Kidney (tissue), 14 donors: ENCODE results near the gene NT5DC1. TPM values are rescaled to one million over a fixed set of nuclear protein-coding genes. Genes with fewer than 3 reads are reported as not detected.
"Not testable (repeated sequence)": the region's sequence is repeated elsewhere in the genome, so short reads cannot be mapped to it uniquely, and the experiment has no call there.

ENCODE experiments used
- DNase-seq, 5 donors: peaks; one replicate each; pipeline ENCODE4 v3.0.0-alpha.2; 2013 to 2020
- FAIRE-seq: peaks from 2 replicates; lab custom pipeline; 2012; peaks lifted over from hg19 to GRCh38; lab: Jason Lieb, UNC
- H3K27ac ChIP-seq, 2 donors: one replicate each; pipeline ENCODE4 v1.7.0; 2013; ENCODE audit warnings: low read depth in 2 of 2, low read length in 2 of 2, inconsistent platforms in 1 of 2
- H3K27me3 ChIP-seq: one replicate; pipeline ENCODE4 v1.7.1; 2013; ENCODE audit warnings: low read length, inconsistent platforms; ENCODE audit not compliant: control insufficient read depth, insufficient read depth
- H3K36me3 ChIP-seq, 3 donors: one replicate each; pipeline versions ENCODE4 v1.7.0 to v1.7.1; 2013; ENCODE audit warnings: low read length in 3 of 3, control low read depth in 1 of 3, inconsistent platforms in 1 of 3; ENCODE audit not compliant: insufficient read depth in 3 of 3, control insufficient read depth in 2 of 3
- H3K4me1 ChIP-seq, 3 donors: one replicate each; pipeline versions ENCODE4 v1.7.0 to v1.7.1; 2013; ENCODE audit warnings: low read length in 3 of 3, inconsistent platforms in 1 of 3, low read depth in 1 of 3; ENCODE audit not compliant: control insufficient read depth in 2 of 3, insufficient read depth in 2 of 3
- H3K4me3 ChIP-seq, 3 donors: one replicate each; pipeline versions ENCODE4 v1.7.0 to v1.8.1; 2013; ENCODE audit warnings: low read length in 3 of 3, control low read depth in 1 of 3, inconsistent platforms in 1 of 3
- H3K9ac ChIP-seq, 3 donors: one replicate each; pipeline versions ENCODE4 v1.7.0 to v1.7.1; 2013; ENCODE audit warnings: low read length in 3 of 3, control low read depth in 1 of 3, inconsistent platforms in 1 of 3
- H3K9me3 ChIP-seq, 3 donors: one replicate each; pipeline versions ENCODE4 v1.7.0 to v1.7.1; 2013; ENCODE audit warnings: low read length in 3 of 3, control low read depth in 1 of 3, inconsistent platforms in 1 of 3; ENCODE audit not compliant: control insufficient read depth in 2 of 3, insufficient read depth in 1 of 3
- CTCF ChIP-seq: IDR thresholded peaks from 3 replicates; pipeline ENCODE4 v1.5.1; 2012; ENCODE audit warnings: mild to moderate bottlenecking, moderate library complexity, borderline replicate concordance; ENCODE audit not compliant: insufficient read depth; ENCODE audit errors: extremely low read depth
- intact Hi-C: fragments of 100-400 bp; cut with DNase I; formaldehyde crosslinking; loops from one replicate; pipeline ENCODE4 v1.11.1; 2022
- polyA plus RNA-seq: library from polyadenylated mRNA; stranded (reverse); fragments of 350-450 nt; fragmentation: Illumina TruSeq; extraction: RNeasy Lipid Tissue Mini Kit (QIAGEN cat#74804); gene quantifications from one replicate; pipeline ENCODE4 v1.2.3, GENCODE V29; 2014; ENCODE audit warnings: low read depth, low replicate concordance; ENCODE audit not compliant: insufficient read depth
- total RNA-seq: library from RNA; stranded (reverse); fragmentation: NEBNext Ultra II Directional; extraction: Animal tissue kit (Norgen Biotek cat#: 25700); gene quantifications from one replicate; pipeline ENCODE4 v1.2.1, GENCODE V29; 2021
- donor health status: control.
- donor health status: control.
- donor health status: control.
- donor health status: control.
- donor health status: control.
- donor health status: DM: yes; HTN: yes; CAD: no.
- donor health status: Normal renal cell carcinoma (clear cell type).

The NT5DC1 gene
- total and polyA plus RNA-seq, 2 donors from 2014 or later, result 34.8 to 41.7 TPM

GRCh38 chr6:116282698-116283097 lies 182.0 kb downstream of the NT5DC1 start:
- no peak for FAIRE-seq
- TF ChIP-seq CTCF, result no peak
- Histone ChIP-seq H3K27me3 (no peaks in the 10 kb centered on the region), H3K4me3 (no peak overlapping the region), H3K9ac (no peak overlapping the region), H3K27ac (no peak overlapping the region), H3K4me1 (peaks cover 0 to 15% (median 10%) of the 10 kb centered on the region in 3 donors), H3K9me3 (no peaks in the 10 kb centered on the region), H3K36me3 (peaks cover 0 to 7% (median 2%) of the 10 kb centered on the region in 3 donors)
- DNase-seq, result no peak
- intact Hi-C loops, result loop anchor here (10.0 kb wide), 1 partner anchor 282 kb away; no protein-coding TSS in a partner anchor

GRCh38 chr6:116283191-116283590 lies 182.5 kb downstream of the NT5DC1 start:
- no peak for FAIRE-seq
- H3K9ac ChIP-seq, result no peak overlapping the region
- no peaks in the 10 kb centered on the region for H3K27me3 ChIP-seq
- peaks cover 0 to 11% (median 6%) of the 10 kb centered on the region in 3 donors for H3K4me1 ChIP-seq
- DNase-seq, result no peak
- no peaks in the 10 kb centered on the region for H3K9me3 ChIP-seq
- no peak for TF ChIP-seq CTCF
- intact Hi-C loops, result loop anchor here (10.0 kb wide), 1 partner anchor 282 kb away; no protein-coding TSS in a partner anchor
- no peak overlapping the region for H3K27ac ChIP-seq
- no peak overlapping the region for H3K4me3 ChIP-seq
- H3K36me3 ChIP-seq, result peaks cover 0 to 3% (median 1%) of the 10 kb centered on the region in 3 donors

GRCh38 chr6:116284984-116285383 lies 184.3 kb downstream of the NT5DC1 start:
- H3K36me3 ChIP-seq, H3K9ac ChIP-seq, DNase-seq, H3K27ac ChIP-seq, FAIRE-seq, H3K4me3 ChIP-seq, H3K4me1 ChIP-seq, H3K9me3 ChIP-seq, H3K27me3 ChIP-seq: not testable (repeated sequence)
- intact Hi-C loops, result loop anchor here (10.0 kb wide), 1 partner anchor 280 kb away; no protein-coding TSS in a partner anchor

GRCh38 chr6:116286773-116287358 lies 186.2 kb downstream of the NT5DC1 start:
- intact Hi-C loops, result loop anchor here (10.0 kb wide), 1 partner anchor 278 kb away; no protein-coding TSS in a partner anchor
- Histone ChIP-seq H3K27me3 (no peaks in the 10 kb centered on the region), H3K36me3 (no peaks in the 10 kb centered on the region), H3K27ac (no peak overlapping the region), H3K9me3 (no peaks in the 10 kb centered on the region), H3K4me3 (no peak overlapping the region), H3K4me1 (peaks cover 0 to 3% (median 0%) of the 10 kb centered on the region in 3 donors), H3K9ac (no peak overlapping the region)
- TF ChIP-seq CTCF, result no peak
- DNase-seq, result no peak
- no peak for FAIRE-seq
